HAP-1 (cell line): ENCODE measurements around the gene NOL4L.
"Not testable (repeated sequence)": the region's sequence is repeated elsewhere in the genome, so short reads cannot be mapped to it uniquely, and the experiment has no call there.

Experiments
- DNase-seq, 2 experiments: peaks; one replicate each; pipeline ENCODE4 v3.0.0-alpha.2; 2016 to 2020; ENCODE audit warnings: low spot score in 2 of 2
- H3K27me3 ChIP-seq: fragments of 250-450 bp; sonication (Bioruptor Pico); 2 replicates; pipeline ENCODE4 v1.5.1; 2020; ENCODE audit warnings: low read depth, mild to moderate bottlenecking, moderate library complexity
- H3K36me3 ChIP-seq: fragments of 250-450 bp; sonication (Bioruptor Pico); replicated peaks from 2 replicates; pipeline ENCODE4 v1.5.1; 2020; ENCODE audit warnings: mild to moderate bottlenecking
- H3K4me1 ChIP-seq: fragments of 250-450 bp; sonication (Bioruptor Pico); 2 replicates; pipeline ENCODE4 v1.5.1; 2020; ENCODE audit warnings: mild to moderate bottlenecking
- H3K4me3 ChIP-seq: fragments of 250-450 bp; sonication (Bioruptor Pico); 2 replicates; pipeline ENCODE4 v1.5.1; 2020; ENCODE audit warnings: mild to moderate bottlenecking, moderate library complexity
- H3K9me3 ChIP-seq: fragments of 250-450 bp; sonication (Bioruptor Pico); 2 replicates; pipeline ENCODE4 v1.5.1; 2020; ENCODE audit warnings: mild to moderate bottlenecking, moderate library complexity
- in situ Hi-C: fragments of 300-500 bp; cut with MboI; formaldehyde crosslinking; loops from 3 replicates; pipeline ENCODE4 v1.14.3; 2020; ENCODE audit warnings: low sequenced_read_pairs, inconsistent platforms, mixed read lengths

The NOL4L gene

GRCh38 chr20:32497589-32498224, 87.4 kb downstream of the NOL4L start:
- H3K4me1 ChIP-seq, result no peaks in the 10 kb centered on the region
- H3K4me3 ChIP-seq, result no peak overlapping the region
- peaks cover 3% of the 10 kb centered on the region; the same call in 1 of the 2 replicates for H3K27me3 ChIP-seq
- H3K36me3 ChIP-seq, result no peaks in the 10 kb centered on the region
- no peaks in the 10 kb centered on the region for H3K9me3 ChIP-seq
- no peak for DNase-seq
- in situ Hi-C loops, result no loop called here

DNA sequence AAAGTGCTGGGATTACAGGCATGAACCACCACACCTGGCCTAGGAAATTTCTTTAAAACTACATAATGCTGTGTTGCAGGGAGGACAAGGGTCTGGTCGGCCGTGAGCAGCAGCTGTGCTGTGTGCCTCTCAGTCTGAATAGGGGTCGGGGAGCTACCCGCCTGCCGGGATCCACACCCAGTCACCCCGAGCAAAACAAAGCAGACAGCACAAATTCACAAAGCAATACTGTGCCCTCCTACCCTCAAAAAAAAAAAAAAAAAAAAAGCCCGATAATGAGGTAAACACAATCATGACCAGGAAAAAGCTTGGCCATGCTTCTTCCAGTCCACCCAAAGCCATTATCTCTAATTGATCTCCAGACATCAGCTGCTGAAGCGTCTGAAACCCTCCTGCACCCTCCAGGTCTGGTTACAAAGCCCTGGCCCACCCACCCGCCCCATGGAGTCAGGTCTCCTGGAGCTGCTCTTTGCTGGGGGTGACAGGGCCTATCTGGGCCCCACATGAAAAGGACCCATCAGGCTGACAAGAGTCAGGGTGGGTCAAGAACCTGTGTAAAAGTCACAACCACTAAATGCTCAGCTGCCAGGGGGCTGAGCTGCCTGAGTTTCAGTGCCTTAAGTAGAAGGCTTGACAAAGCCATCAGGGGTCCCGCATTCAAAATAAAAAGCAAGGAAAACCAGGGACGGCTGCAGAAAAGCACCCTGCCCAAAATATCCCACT, 88.2 kb downstream of the NOL4L start:
- no peak for DNase-seq
- Histone ChIP-seq H3K9me3 (no peaks in the 10 kb centered on the region), H3K27me3 (peaks cover 3% of the 10 kb centered on the region; the same call in 1 of the 2 replicates), H3K4me1 (no peaks in the 10 kb centered on the region), H3K36me3 (no peaks in the 10 kb centered on the region), H3K4me3 (no peak overlapping the region)
- in situ Hi-C loops, result no loop called here

DNA sequence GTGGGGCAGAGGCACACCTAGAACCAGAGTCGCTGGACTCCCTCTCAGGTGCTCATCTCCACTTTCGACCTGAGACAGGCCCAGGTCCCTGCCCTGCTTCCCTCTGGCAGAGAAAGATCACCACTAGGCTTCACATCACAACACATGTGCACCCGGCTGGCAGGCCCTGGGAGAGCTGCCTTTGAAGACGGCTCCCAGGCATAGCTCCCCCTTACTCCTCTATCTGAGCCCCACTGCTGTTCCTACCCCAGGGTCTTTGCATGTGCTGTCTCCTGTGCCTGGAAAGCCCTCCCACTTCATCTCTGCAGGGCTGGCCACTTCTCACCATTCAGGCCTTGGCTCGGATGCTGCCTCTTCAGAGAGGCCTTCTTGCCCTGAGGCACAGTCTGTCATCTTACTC, 89.2 kb downstream of the NOL4L start:
- Histone ChIP-seq H3K36me3 (no peaks in the 10 kb centered on the region), H3K4me1 (no peaks in the 10 kb centered on the region), H3K27me3 (peaks cover 3% of the 10 kb centered on the region; the same call in 1 of the 2 replicates), H3K4me3 (no peak overlapping the region), H3K9me3 (no peaks in the 10 kb centered on the region)
- no peak for DNase-seq
- in situ Hi-C loops, result no loop called here

- H3K4me1 ChIP-seq, result no peaks in the 10 kb centered on the region
- no peaks in the 10 kb centered on the region for H3K27me3 ChIP-seq
- no peak overlapping the region for H3K4me3 ChIP-seq
- no peaks in the 10 kb centered on the region for H3K9me3 ChIP-seq
- H3K36me3 ChIP-seq, result no peaks in the 10 kb centered on the region
- no peak for DNase-seq
- in situ Hi-C loops, result no loop called here
Observed at GRCh38 chr20:32495217-32495565, 89.9 kb downstream of the NOL4L start.

DNA sequence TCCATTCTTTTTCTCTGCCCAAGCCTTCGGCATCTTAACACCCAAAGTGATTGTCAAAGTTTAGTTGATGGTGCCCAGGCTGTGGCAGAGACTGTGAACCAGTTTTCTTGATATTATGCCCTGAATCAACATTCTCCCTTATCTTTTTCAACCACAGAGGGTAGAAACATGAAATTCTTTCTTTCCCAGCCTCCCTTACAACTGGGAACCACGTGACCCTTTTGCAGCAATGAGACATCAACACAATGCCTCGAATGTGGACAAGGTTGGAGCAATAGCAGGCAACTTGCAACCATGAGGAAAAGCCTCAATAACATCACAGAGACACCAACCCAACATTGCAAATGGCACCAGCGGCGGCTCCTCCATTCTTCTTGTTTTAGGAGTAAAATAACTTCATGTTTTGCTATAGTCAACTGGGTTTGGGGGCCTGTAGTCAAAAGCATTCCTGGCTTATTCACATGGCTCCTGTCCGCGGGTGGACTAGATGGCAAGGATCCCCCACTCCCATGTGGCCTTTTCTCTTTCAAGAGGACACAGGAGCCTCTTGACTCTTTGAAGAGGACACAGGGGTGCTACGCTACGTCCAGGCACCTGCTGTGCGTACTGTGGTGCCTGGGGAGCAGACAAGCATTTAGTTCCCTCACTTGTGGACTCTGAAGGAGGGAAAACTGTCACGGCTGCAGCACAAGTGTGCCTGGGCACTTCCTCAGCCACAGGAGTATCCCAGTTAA, 90.5 kb downstream of the NOL4L start:
- H3K36me3 ChIP-seq, result no peaks in the 10 kb centered on the region
- DNase-seq, result no peak
- H3K4me1 ChIP-seq, result no peaks in the 10 kb centered on the region
- H3K4me3 ChIP-seq, result no peak overlapping the region
- in situ Hi-C loops, result no loop called here
- H3K27me3 ChIP-seq, result no peaks in the 10 kb centered on the region
- no peaks in the 10 kb centered on the region for H3K9me3 ChIP-seq

DNA sequence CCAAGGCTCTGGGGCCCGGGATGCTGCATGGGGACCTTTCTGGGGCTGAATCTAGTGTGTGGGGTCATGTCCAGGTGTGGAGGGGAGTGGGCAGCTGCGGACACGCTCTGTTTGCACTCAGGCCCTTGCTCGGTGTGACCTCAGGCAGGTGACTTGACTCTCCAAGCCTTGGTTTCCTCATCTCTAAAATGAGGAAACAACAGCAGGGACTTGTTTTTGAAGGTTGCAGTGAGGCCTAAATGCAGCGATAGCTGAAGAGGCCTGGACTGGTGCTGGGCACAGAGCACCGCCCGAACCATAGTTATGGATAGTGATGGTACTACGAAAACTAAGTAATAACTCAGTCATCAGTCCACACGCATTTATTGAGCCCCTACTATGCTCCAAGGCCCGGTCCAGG, 91.8 kb downstream of the NOL4L start:
- in situ Hi-C loops, result no loop called here
- no peaks in the 10 kb centered on the region for H3K4me1 ChIP-seq

DNA sequence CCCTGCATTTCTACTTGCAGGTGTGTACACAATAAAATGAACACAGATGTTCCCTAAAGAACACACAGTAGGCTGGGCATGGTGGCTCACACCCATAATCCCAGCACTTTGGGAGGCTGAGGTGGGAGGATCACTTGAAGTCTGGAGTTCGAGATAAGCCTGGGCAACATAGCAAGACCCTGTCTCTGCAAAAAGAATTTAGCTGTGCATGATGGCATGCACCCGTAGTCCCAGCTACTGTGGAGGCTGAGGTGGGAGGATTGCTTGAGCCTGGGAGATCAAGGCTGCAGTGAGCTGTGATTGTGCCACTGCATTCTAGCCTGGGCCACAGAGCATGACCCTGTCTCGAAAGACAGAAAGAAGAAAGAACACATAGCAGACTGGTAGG, 93.4 kb downstream of the NOL4L start:
- H3K4me1 ChIP-seq, DNase-seq, H3K27me3 ChIP-seq, in situ Hi-C loops, H3K9me3 ChIP-seq, H3K4me3 ChIP-seq, H3K36me3 ChIP-seq: not testable (repeated sequence)

More for the DNA sequence above, 91.8 kb downstream of the NOL4L start:
- Histone ChIP-seq H3K36me3 (no peaks in the 10 kb centered on the region), H3K9me3 (no peaks in the 10 kb centered on the region), H3K27me3 (no peaks in the 10 kb centered on the region), H3K4me3 (no peak overlapping the region)
- DNase-seq, result no peak

DNA sequence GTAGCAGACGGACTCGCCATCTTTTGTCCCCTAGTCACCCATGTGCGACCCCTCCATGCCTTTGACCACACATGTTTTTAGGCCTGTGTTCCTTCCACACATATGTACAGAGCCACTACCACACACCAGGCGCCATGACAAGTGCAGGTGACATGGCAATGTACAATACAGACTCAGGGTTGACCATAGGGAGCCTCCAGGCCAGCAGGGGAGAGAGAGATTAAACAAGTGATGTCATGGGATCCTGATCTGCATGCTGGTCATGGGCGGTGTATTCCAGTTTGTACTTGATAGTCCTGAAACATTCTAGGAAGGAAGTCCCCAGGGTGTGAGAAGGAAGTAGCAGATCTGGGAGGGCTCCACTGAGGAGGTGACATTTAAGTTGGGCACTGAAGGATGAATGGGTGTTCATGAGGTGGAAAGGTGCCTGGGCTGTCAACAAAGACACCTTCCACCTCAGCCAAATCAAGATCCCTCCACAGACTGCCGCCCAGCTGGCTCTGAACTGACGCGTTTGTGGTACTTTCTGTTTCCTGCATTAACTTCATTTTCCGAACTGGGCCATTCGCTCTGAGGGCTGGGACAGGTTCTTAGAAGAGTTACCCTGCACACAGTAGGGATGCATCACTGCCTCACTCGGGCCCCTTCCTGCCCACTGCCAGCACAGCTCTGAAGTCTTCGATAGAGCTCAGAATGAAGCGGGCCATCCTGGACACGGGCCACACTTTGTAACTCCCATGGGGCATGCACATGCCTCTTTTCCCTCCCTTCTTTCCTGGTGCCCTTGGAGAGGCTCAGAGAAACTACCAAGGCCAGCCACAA, 94.0 kb downstream of the NOL4L start:
- no peak for DNase-seq
- Histone ChIP-seq H3K36me3 (no peaks in the 10 kb centered on the region), H3K4me1 (no peaks in the 10 kb centered on the region), H3K27me3 (no peaks in the 10 kb centered on the region), H3K9me3 (no peaks in the 10 kb centered on the region), H3K4me3 (no peak overlapping the region)
- in situ Hi-C loops, result no loop called here

DNA sequence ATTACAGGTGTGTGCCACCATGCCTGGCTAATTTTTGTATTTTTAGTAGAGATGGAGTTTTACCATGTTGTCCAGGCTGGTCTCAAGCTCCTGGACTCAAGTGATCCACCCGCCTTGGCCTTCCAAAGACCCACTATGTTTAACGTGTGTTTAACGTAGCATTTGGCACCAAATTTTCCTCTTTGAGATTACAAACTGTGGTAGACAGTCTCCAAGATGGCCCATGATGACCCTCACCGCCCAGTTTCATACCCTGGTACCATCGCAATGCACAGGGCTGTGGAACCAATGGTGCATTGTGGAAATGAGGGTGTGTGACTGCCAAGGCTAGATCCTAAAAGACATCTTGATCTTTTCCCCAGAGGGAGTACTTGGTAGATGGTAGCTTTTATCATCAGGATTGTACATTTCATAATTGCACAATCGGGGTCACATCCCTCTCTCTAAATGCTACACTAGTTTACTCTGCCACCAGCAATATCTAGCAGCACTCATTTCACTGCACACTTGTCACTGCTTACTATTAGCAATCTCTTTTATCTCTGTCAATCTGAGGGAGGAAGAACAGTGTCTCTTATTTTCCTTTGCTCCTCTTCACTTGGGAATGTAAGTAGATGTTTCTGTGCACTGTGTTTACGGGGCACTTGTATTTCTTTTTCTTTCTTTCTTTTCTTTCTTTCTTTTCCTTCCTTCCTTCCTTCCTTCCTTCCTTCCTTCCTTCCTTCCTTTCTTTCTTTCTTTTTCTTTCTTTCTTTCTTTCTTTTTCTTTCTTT, 96.9 kb downstream of the NOL4L start:
- Histone ChIP-seq H3K9me3 (no peaks in the 10 kb centered on the region), H3K27me3 (no peaks in the 10 kb centered on the region; the same call in 1 of the 2 replicates), H3K36me3 (no peaks in the 10 kb centered on the region), H3K4me3 (no peak overlapping the region), H3K4me1 (0 out of 2 replicates have a peak, but pooled peaks cover 8% of the 10 kb centered on the region)
- no peak for DNase-seq
- in situ Hi-C loops, result no loop called here

- in situ Hi-C loops, result no loop called here
- no peaks in the 10 kb centered on the region for H3K36me3 ChIP-seq
- no peaks in the 10 kb centered on the region for H3K9me3 ChIP-seq
- no peak for DNase-seq
- peaks cover 8% of the 10 kb centered on the region; the same call in 1 of the 2 replicates for H3K4me1 ChIP-seq
- H3K27me3 ChIP-seq, result no peaks in the 10 kb centered on the region; the same call in 1 of the 2 replicates
- no peak overlapping the region for H3K4me3 ChIP-seq
Observed at GRCh38 chr20:32487381-32487780, 97.8 kb downstream of the NOL4L start.

- in situ Hi-C loops, result no loop called here
- H3K9me3 ChIP-seq, result no peaks in the 10 kb centered on the region
- DNase-seq, result no peak
Observed at GRCh38 chr20:32485770-32486478, 99.2 kb downstream of the NOL4L start.

DNA sequence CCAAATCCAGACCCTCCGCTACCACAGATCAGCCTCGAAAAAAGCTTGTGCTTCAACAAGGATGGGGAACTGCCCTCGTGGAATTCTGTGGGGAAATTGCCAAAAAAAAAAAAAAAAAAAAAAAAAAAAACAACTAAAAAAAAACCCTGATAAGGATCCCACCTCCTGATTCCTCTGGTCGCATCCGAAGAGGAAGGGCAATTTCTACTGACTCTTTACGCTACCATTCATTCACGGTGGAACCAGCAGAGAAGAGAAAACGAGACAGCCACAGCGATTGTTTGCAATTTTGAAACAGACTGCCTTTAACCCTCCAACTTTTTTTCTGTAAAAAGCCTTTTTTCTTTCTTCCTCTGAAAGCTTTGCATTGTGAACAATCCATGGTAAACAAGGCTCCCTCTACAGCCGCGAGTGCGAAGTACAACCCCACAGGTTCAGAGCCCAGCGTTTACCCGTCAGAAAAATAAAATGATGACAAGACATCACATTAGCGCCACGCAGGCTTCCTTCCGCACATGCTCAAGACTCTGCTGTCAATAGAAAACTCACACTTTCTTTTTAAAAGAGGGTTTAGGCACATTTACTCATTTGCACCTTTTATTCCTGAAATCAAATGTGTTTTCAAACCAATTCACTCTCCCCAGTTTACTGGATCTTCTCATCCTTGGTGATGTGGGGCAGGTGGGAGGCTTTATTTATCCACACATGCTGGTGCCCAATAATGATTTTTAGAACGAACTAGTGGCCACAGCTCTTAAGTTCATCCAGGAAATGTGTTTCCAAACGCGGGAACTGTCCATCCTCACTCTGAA, 100.0 kb downstream of the NOL4L start:
- peak; percentile 80 to 82 for DNase-seq
- Histone ChIP-seq H3K4me3 (peak overlapping the region; percentile 45), H3K9me3 (no peaks in the 10 kb centered on the region), H3K27me3 (no peaks in the 10 kb centered on the region; the same call in 1 of the 2 replicates), H3K36me3 (no peaks in the 10 kb centered on the region), H3K4me1 (peaks cover 11% of the 10 kb centered on the region; the same call in 1 of the 2 replicates)
- in situ Hi-C loops, result no loop called here

More at GRCh38 chr20:32485770-32486478, 99.2 kb downstream of the NOL4L start:
- H3K27me3 ChIP-seq, result no peaks in the 10 kb centered on the region; the same call in 1 of the 2 replicates
- H3K4me1 ChIP-seq, result peaks cover 11% of the 10 kb centered on the region; the same call in 1 of the 2 replicates
- H3K4me3 ChIP-seq, result no peak overlapping the region
- H3K36me3 ChIP-seq, result no peaks in the 10 kb centered on the region
